CD14-positive monocyte (primary cell): ENCODE measurements around the gene CPA1. TPM values are rescaled to one million over a fixed set of nuclear protein-coding genes. Genes with fewer than 3 reads are reported as not detected.

Experiments
- DNase-seq, 3 donors: peaks; one replicate each; pipeline ENCODE4 v3.0.0-alpha.2; 2011 to 2022
- H2AFZ ChIP-seq: 2 replicates; pipeline ENCODE4 v1.6.0; 2012; ENCODE audit warnings: mild to moderate bottlenecking, low read depth, low read length, inconsistent platforms; ENCODE audit not compliant: insufficient read depth, poor library complexity, severe bottlenecking
- H3K27ac ChIP-seq, 2 donors: 1 replicate in 1 of 2; 2 replicates in 1 of 2; pipeline ENCODE4 v1.5.1; 2012 to 2013; ENCODE audit warnings: low read length in 2 of 2, control low read depth in 1 of 2, inconsistent platforms in 1 of 2, low read depth in 1 of 2, mild to moderate bottlenecking in 1 of 2
- H3K27me3 ChIP-seq, 2 donors: one replicate each; pipeline versions ENCODE4 v1.6.0 to v1.6.1; 2011 to 2013; ENCODE audit warnings: low read length in 2 of 2; ENCODE audit not compliant: control insufficient read depth in 2 of 2, insufficient read depth in 2 of 2
- H3K36me3 ChIP-seq, 2 donors: replicated peaks in 1 of 2; 1 replicate in 1 of 2; 2 replicates in 1 of 2; pipeline versions ENCODE4 v1.5.1 to v1.6.1; 2012 to 2013; ENCODE audit warnings: low read length in 2 of 2, control low read depth in 1 of 2, inconsistent platforms in 1 of 2, mild to moderate bottlenecking in 1 of 2; ENCODE audit not compliant: insufficient read depth in 2 of 2, control insufficient read depth in 1 of 2
- H3K4me1 ChIP-seq, 2 donors: 1 replicate in 1 of 2; 2 replicates in 1 of 2; pipeline versions ENCODE4 v1.5.1 to v1.6.1; 2012 to 2013; ENCODE audit warnings: low read length in 2 of 2, control low read depth in 1 of 2, inconsistent platforms in 1 of 2, mild to moderate bottlenecking in 1 of 2, moderate library complexity in 1 of 2; ENCODE audit not compliant: insufficient read depth in 2 of 2, control insufficient read depth in 1 of 2
- H3K4me2 ChIP-seq: replicated peaks from 2 replicates; pipeline ENCODE3; 2012; ENCODE audit warnings: low read length, moderate library complexity, mild to moderate bottlenecking; ENCODE audit not compliant: poor library complexity, severe bottlenecking; ENCODE audit errors: extremely low read depth
- H3K4me3 ChIP-seq, 3 experiments: fragments of 200-600 bp in 1 of 3; sonication (generic) in 1 of 3; replicated peaks in 1 of 3; 1 replicate in 2 of 3; 2 replicates in 1 of 3; pipeline ENCODE4 v1.5.1; 2011 to 2013; ENCODE audit warnings: low read length in 3 of 3, mild to moderate bottlenecking in 3 of 3, control low read depth in 2 of 3, low read depth in 2 of 3, inconsistent platforms in 1 of 3, moderate library complexity in 1 of 3
- H3K79me2 ChIP-seq: 2 replicates; pipeline ENCODE4 v1.6.0; 2012; ENCODE audit warnings: mild to moderate bottlenecking, control low read depth, inconsistent platforms, low read length, moderate library complexity; ENCODE audit not compliant: insufficient read depth
- H3K9ac ChIP-seq: 2 replicates; pipeline ENCODE4 v1.6.0; 2017; ENCODE audit warnings: low read length, mild to moderate bottlenecking; ENCODE audit not compliant: insufficient read depth, poor library complexity, severe bottlenecking
- H3K9me3 ChIP-seq, 2 donors: replicated peaks in 1 of 2; 1 replicate in 1 of 2; 2 replicates in 1 of 2; pipeline versions ENCODE4 v1.5.1 to v1.6.1; 2012 to 2013; ENCODE audit warnings: low read length in 2 of 2, control low read depth in 1 of 2; ENCODE audit not compliant: control insufficient read depth in 1 of 2, insufficient read depth in 1 of 2
- H4K20me1 ChIP-seq: 2 replicates; pipeline ENCODE4 v1.6.0; 2012; ENCODE audit warnings: mild to moderate bottlenecking, low read length, control low read depth, moderate library complexity; ENCODE audit not compliant: insufficient read depth
- H3K27ac Mint-ChIP-seq, 7 donors: one replicate each; pipeline ENCODE4 v1.8.0; 2020; ENCODE audit warnings: mild to moderate bottlenecking in 7 of 7, mixed read lengths in 7 of 7, moderate library complexity in 6 of 7, inconsistent platforms in 2 of 7
- H3K27me3 Mint-ChIP-seq, 3 donors: one replicate each; pipeline ENCODE4 v1.8.0; 2021 to 2022; ENCODE audit warnings: low read depth in 3 of 3, mild to moderate bottlenecking in 3 of 3, mixed read lengths in 3 of 3, moderate library complexity in 3 of 3, inconsistent platforms in 1 of 3
- H3K36me3 Mint-ChIP-seq, 2 donors: one replicate each; pipeline ENCODE4 v1.8.0; 2020; ENCODE audit warnings: mixed read lengths in 2 of 2, inconsistent platforms in 1 of 2, mild to moderate bottlenecking in 1 of 2
- H3K4me1 Mint-ChIP-seq: one replicate; pipeline ENCODE4 v1.8.0; 2020; ENCODE audit warnings: mild to moderate bottlenecking, mixed read lengths
- H3K4me3 Mint-ChIP-seq, 2 donors: one replicate each; pipeline ENCODE4 v1.8.0; 2020; ENCODE audit warnings: mild to moderate bottlenecking in 2 of 2, mixed read lengths in 2 of 2, moderate library complexity in 1 of 2
- H3K9me3 Mint-ChIP-seq, 7 donors: one replicate each; pipeline ENCODE4 v1.8.0; 2020 to 2022; ENCODE audit warnings: mixed read lengths in 7 of 7, mild to moderate bottlenecking in 6 of 7, moderate library complexity in 6 of 7, inconsistent platforms in 2 of 7
- CTCF ChIP-seq: fragments of 200-600 bp; IDR thresholded peaks from one replicate; pipeline ENCODE4 v1.8.0; 2022; ENCODE audit warnings: antibody characterized with exemption, mild to moderate bottlenecking
- WGBS: methylation state at CpG from one replicate; pipeline ENCODE4 v1.1.5; 2013; ENCODE audit warnings: missing lambda C conversion rate; ENCODE audit not compliant: insufficient coverage; 5-methylcytosine and 5-hydroxymethylcytosine counted together
- intact Hi-C, 2 donors: fragments of 100-400 bp; cut with micrococcal nuclease; formaldehyde crosslinking; loops; one replicate each; pipeline versions ENCODE4 v1.15.0 to v1.15.1; 2023
- polyA plus RNA-seq, 3 donors: library from polyadenylated mRNA; depleted of rRNA in 1 of 3; unstranded in 2 of 3; stranded (reverse) in 1 of 3; fragments of 300-500 nt in 2 of 3; fragments of >200 nt in 1 of 3; fragmentation: Illumina TruSeq in 2 of 3; gene quantifications; 1 replicate in 2 of 3; 2 replicates in 1 of 3; pipeline ENCODE4 v1.2.3, GENCODE V29; 2012 to 2021

Gene CPA1
- polyA plus RNA-seq, 3 donors = not detected

- no peaks in the 10 kb centered on the region for H4K20me1 ChIP-seq
- Mint-ChIP-seq H3K27ac (no peak overlapping the region), H3K27me3 (peaks cover 0 to 8% (median 0%) of the 10 kb centered on the region in 3 donors)
Observed at GRCh38 chr7:130345725-130346124, 34.6 kb upstream of the CPA1 start.

GRCh38 chr7:130346177-130346905, 34.0 kb upstream of the CPA1 start:
- no peaks in the 10 kb centered on the region for H3K36me3 ChIP-seq
- DNase-seq = no peak
- H3K79me2 ChIP-seq = no peaks in the 10 kb centered on the region
- H3K27ac ChIP-seq = no peak overlapping the region
- no peaks in the 10 kb centered on the region for H3K27me3 ChIP-seq
- H3K27ac Mint-ChIP-seq = no peak overlapping the region
- H3K4me1 Mint-ChIP-seq = peaks cover 4% of the 10 kb centered on the region
- H4K20me1 ChIP-seq = no peaks in the 10 kb centered on the region
- H3K36me3 Mint-ChIP-seq = no peaks in the 10 kb centered on the region
- H3K4me1 ChIP-seq = no peaks in the 10 kb centered on the region
- no peak overlapping the region for H3K9ac ChIP-seq
- no peak overlapping the region for H3K4me2 ChIP-seq
- H3K9me3 Mint-ChIP-seq = peaks cover 0 to 5% (median 1%) of the 10 kb centered on the region in 7 donors
- intact Hi-C loops = no loop called here
- TF ChIP-seq CTCF = no peak
- no peak overlapping the region for H3K4me3 Mint-ChIP-seq
- H3K9me3 ChIP-seq = peaks cover 0 to 4% of the 10 kb centered on the region in 2 donors
- H3K4me3 ChIP-seq = no peak overlapping the region
- 94% methylated on average over 7 of the region's 10 CpGs for WGBS
- peaks cover 0 to 8% (median 0%) of the 10 kb centered on the region in 3 donors for H3K27me3 Mint-ChIP-seq
- H2AFZ ChIP-seq = no peak overlapping the region

More at GRCh38 chr7:130345725-130346124, 34.6 kb upstream of the CPA1 start:
- no peaks in the 10 kb centered on the region for H3K36me3 Mint-ChIP-seq
- H3K9me3 Mint-ChIP-seq = peaks cover 0 to 7% (median 1%) of the 10 kb centered on the region in 7 donors
- no peak overlapping the region for H3K9ac ChIP-seq
- no peak overlapping the region for H3K4me2 ChIP-seq
- H3K4me3 ChIP-seq = no peak overlapping the region
- no peak for DNase-seq
- peaks cover 0 to 4% of the 10 kb centered on the region in 2 donors for H3K9me3 ChIP-seq
- H3K27ac ChIP-seq = no peak overlapping the region
- TF ChIP-seq CTCF = no peak
- no peak overlapping the region for H2AFZ ChIP-seq
- H3K79me2 ChIP-seq = no peaks in the 10 kb centered on the region
- no peaks in the 10 kb centered on the region for H3K36me3 ChIP-seq
- 96% methylated on average over 3 of the region's 5 CpGs for WGBS
- H3K4me1 Mint-ChIP-seq = peaks cover 4% of the 10 kb centered on the region
- H3K27me3 ChIP-seq = no peaks in the 10 kb centered on the region
- intact Hi-C loops = no loop called here
- no peaks in the 10 kb centered on the region for H3K4me1 ChIP-seq
- H3K4me3 Mint-ChIP-seq = no peak overlapping the region
